Activated B cell treated with CpG ODN at 0.5 μM for 24 hours (primary cell): Measurements from ENCODE around the gene SERBP1. TPM values are rescaled to one million over a fixed set of nuclear protein-coding genes. Genes with fewer than 3 reads are reported as not detected.
A peak's percentile ranks its signal among the peaks of the same experiment; 100 is the strongest.
"Not testable (repeated sequence)": the region's sequence is repeated elsewhere in the genome, so short reads cannot be mapped to it uniquely, and the experiment has no call there.

ENCODE experiments used
- ATAC-seq: fragments of 200-7000 bp; cut with Tn5 transposase; one replicate; pipeline ENCODE4 v1.10.0; 2021; ENCODE audit warnings: low read depth, mild to moderate bottlenecking, moderate library complexity
- CTCF ChIA-PET: fragments of 350-600 bp; sonication (Branson Sonifier 250); formaldehyde crosslinking; loops from one replicate; lab custom pipeline; 2021; ENCODE audit warnings: antibody characterized with exemption; lab: Charles Lee
- POLR2A ChIA-PET: fragments of 350-600 bp; sonication (Branson Sonifier 250); formaldehyde crosslinking; loops from one replicate; lab custom pipeline; 2021; ENCODE audit warnings: antibody characterized with exemption; lab: Charles Lee
- DNase-seq: peaks from one replicate; pipeline ENCODE4 v3.0.0; 2022
- H3K27ac Mint-ChIP-seq: one replicate; pipeline ENCODE4 v1.8.0; 2020; ENCODE audit warnings: mixed read lengths
- H3K27me3 Mint-ChIP-seq: one replicate; pipeline ENCODE4 v1.8.0; 2021; ENCODE audit warnings: mixed read lengths
- H3K36me3 Mint-ChIP-seq: one replicate; pipeline ENCODE4 v1.8.0; 2021; ENCODE audit warnings: low read depth, mixed read lengths
- H3K4me1 Mint-ChIP-seq: one replicate; pipeline ENCODE4 v1.8.0; 2021; ENCODE audit warnings: mixed read lengths
- H3K4me3 Mint-ChIP-seq: one replicate; pipeline ENCODE4 v1.8.0; 2020; ENCODE audit warnings: mild to moderate bottlenecking, mixed read lengths
- H3K9me3 Mint-ChIP-seq: one replicate; pipeline ENCODE4 v1.8.0; 2020; ENCODE audit warnings: mixed read lengths
- intact Hi-C: fragments of 100-400 bp; cut with micrococcal nuclease; formaldehyde crosslinking; loops from one replicate; pipeline ENCODE4 v1.15.1; 2024
- total RNA-seq: library from RNA; stranded (reverse); gene quantifications from 2 replicates; pipeline ENCODE4 v1.2.3, GENCODE V29; 2022
- TF ChIP-seq, protein P1 (sequence below): fragments of 200-600 bp; IDR thresholded peaks from one replicate; pipeline ENCODE4 v1.8.0; 2022; ENCODE audit warnings: antibody characterized with exemption, mild to moderate bottlenecking

Gene SERBP1
- total RNA-seq, 1 donor from 2014 or later, result 222 TPM

DNA sequence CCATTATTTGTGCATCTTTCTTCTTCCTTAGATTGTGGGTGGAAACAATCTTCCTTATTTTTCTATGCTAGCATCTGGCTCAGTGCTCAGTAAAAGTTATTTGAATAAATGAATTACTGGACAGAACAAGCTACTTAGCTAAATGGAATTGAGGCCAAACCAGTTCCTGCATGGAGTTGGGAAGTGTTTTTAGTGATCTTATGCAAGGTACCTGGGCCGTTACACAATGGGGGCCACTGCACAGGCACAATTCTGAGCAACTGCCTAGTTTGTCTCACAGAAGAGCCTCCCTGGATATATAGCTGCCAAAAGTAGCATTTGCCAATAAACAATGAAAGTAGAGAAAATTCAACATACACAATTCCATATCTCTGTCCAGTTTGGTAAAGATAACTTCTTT is 27.0 kb upstream of the SERBP1 start:
- Mint-ChIP-seq H3K27ac (no peak overlapping the region), H3K4me3 (no peak overlapping the region), H3K4me1 (no peaks in the 10 kb centered on the region), H3K9me3 (no peaks in the 10 kb centered on the region), H3K36me3 (no peaks in the 10 kb centered on the region), H3K27me3 (no peaks in the 10 kb centered on the region)
- ChIA-PET CTCF (no interaction called here), POLR2A (no interaction called here)
- ATAC-seq, result no peak
- TF ChIP-seq, protein P1, sequence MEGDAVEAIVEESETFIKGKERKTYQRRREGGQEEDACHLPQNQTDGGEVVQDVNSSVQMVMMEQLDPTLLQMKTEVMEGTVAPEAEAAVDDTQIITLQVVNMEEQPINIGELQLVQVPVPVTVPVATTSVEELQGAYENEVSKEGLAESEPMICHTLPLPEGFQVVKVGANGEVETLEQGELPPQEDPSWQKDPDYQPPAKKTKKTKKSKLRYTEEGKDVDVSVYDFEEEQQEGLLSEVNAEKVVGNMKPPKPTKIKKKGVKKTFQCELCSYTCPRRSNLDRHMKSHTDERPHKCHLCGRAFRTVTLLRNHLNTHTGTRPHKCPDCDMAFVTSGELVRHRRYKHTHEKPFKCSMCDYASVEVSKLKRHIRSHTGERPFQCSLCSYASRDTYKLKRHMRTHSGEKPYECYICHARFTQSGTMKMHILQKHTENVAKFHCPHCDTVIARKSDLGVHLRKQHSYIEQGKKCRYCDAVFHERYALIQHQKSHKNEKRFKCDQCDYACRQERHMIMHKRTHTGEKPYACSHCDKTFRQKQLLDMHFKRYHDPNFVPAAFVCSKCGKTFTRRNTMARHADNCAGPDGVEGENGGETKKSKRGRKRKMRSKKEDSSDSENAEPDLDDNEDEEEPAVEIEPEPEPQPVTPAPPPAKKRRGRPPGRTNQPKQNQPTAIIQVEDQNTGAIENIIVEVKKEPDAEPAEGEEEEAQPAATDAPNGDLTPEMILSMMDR, result no peak
- DNase-seq, result no peak
- intact Hi-C loops, result no loop called here

- Mint-ChIP-seq H3K36me3 (no peaks in the 10 kb centered on the region), H3K4me3 (no peak overlapping the region), H3K4me1 (peaks cover 3% of the 10 kb centered on the region), H3K27ac (no peak overlapping the region), H3K27me3 (peaks cover 2% of the 10 kb centered on the region), H3K9me3 (no peaks in the 10 kb centered on the region)
- DNase-seq, result no peak
- ChIA-PET CTCF (no interaction called here), POLR2A (no interaction called here)
- TF ChIP-seq, protein P1, result no peak
- ATAC-seq, result no peak
- intact Hi-C loops, result no loop called here
Measured at GRCh38 chr1:67451815-67452214, 21.6 kb upstream of the SERBP1 start.

DNA sequence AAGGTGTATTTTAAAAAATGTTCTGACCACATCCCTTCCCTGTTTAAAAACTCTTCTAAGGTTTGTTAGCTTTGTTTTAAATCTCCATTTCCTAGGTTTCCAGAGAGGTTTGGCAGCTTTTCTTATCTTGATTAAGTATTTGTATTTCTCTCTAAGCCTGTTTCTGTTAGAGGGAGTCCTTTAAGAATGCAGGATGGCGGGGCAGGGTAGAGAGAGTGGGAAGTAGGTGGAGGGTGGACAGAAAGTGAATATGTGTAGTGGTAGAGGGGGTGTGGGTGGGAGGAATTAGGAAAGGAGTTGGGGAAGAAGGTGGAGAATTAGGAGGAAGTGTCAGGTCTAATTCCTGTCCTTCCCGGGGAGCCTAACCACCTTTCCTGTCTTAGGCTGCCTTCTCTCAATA is 21.2 kb upstream of the SERBP1 start:
- CTCF ChIA-PET, result no interaction called here

GRCh38 chr1:67446893-67447292 is 16.7 kb upstream of the SERBP1 start:
- H3K27me3 Mint-ChIP-seq, result peaks cover 2% of the 10 kb centered on the region
- TF ChIP-seq, protein P1, result no peak
- POLR2A ChIA-PET, result no interaction called here
- H3K36me3 Mint-ChIP-seq, result no peaks in the 10 kb centered on the region
- H3K27ac Mint-ChIP-seq, result no peak overlapping the region
- ATAC-seq (no peak), DNase-seq (no peak)
- CTCF ChIA-PET, result no interaction called here
- intact Hi-C loops, result no loop called here
- peaks cover 4% of the 10 kb centered on the region for H3K4me1 Mint-ChIP-seq
- no peaks in the 10 kb centered on the region for H3K9me3 Mint-ChIP-seq
- H3K4me3 Mint-ChIP-seq, result no peak overlapping the region

More for the DNA sequence above, 21.2 kb upstream of the SERBP1 start:
- intact Hi-C loops, result no loop called here
- no peak overlapping the region for H3K27ac Mint-ChIP-seq
- H3K4me3 Mint-ChIP-seq, result no peak overlapping the region
- peaks cover 4% of the 10 kb centered on the region for H3K4me1 Mint-ChIP-seq
- DNase-seq (no peak), ATAC-seq (no peak)
- H3K9me3 Mint-ChIP-seq, result no peaks in the 10 kb centered on the region
- TF ChIP-seq, protein P1, result no peak
- POLR2A ChIA-PET, result no interaction called here
- peaks cover 2% of the 10 kb centered on the region for H3K27me3 Mint-ChIP-seq
- H3K36me3 Mint-ChIP-seq, result no peaks in the 10 kb centered on the region

DNA sequence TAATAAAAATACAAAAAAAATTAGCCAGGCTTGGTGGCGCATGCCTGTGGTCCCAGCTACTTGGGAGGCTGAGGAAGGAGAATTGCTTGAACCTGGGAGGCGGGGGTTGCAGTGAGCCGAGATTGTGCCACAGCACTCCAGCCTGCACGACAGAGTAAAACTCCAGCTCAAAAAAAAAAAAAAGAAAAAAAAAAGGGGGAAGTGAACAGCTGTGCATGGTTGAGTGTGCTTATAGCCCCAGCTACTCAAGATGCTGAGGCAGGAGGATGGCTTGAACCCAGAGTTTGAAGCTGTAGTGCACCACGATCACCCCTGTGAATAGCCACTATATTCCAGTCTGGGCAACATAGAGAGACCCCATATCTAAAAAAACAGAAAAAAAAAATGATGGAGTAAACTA is 15.8 kb upstream of the SERBP1 start:
- H3K4me3 Mint-ChIP-seq, H3K27me3 Mint-ChIP-seq, intact Hi-C loops, H3K4me1 Mint-ChIP-seq, DNase-seq, H3K9me3 Mint-ChIP-seq, CTCF ChIA-PET, H3K27ac Mint-ChIP-seq, H3K36me3 Mint-ChIP-seq: not testable (repeated sequence)
- peak; percentile 42 for ATAC-seq
- POLR2A ChIA-PET, result interaction anchor here (0.7 kb wide), 1 partner anchor 71 kb away, joined by 3 read pairs; no protein-coding TSS in a partner anchor

DNA sequence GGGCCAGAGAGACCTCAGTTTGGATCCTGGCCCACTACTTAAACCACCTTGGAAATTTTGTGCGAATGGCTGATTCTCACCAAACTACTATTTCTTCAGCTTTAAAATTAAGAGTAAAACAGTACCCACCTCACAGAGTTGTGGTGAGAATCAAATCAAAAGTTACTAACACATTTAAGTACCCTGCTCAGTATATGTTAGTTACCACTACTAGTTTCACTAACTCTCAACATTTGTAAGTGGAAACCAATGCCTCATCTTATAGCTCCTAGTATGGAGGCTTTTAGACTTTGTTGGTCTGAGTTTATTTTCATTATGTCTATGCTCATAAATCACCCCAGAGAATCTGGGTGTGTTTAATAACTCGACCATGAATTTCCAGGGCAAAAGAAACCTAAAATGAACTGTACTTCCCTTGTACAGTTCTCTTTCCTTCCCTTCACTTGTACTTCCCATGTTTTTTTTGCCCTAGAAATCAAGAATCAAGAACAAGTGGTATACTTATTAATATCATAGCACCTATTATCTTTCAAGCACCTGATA is 11.6 kb upstream of the SERBP1 start:
- DNase-seq, result no peak
- ChIA-PET CTCF (no interaction called here), POLR2A (interaction anchor here (1.3 kb wide), 1 partner anchor 11 kb away, joined by 5 read pairs; the partner anchor contains the start of gene SERBP1)
- TF ChIP-seq, protein P1, result no peak
- Mint-ChIP-seq H3K4me3 (no peak overlapping the region), H3K27me3 (no peaks in the 10 kb centered on the region), H3K4me1 (peaks cover 1% of the 10 kb centered on the region), H3K36me3 (no peaks in the 10 kb centered on the region), H3K9me3 (no peaks in the 10 kb centered on the region), H3K27ac (no peak overlapping the region)
- intact Hi-C loops, result no loop called here
- no peak for ATAC-seq
